ENCODE results near the gene ZNF511.

DNA sequence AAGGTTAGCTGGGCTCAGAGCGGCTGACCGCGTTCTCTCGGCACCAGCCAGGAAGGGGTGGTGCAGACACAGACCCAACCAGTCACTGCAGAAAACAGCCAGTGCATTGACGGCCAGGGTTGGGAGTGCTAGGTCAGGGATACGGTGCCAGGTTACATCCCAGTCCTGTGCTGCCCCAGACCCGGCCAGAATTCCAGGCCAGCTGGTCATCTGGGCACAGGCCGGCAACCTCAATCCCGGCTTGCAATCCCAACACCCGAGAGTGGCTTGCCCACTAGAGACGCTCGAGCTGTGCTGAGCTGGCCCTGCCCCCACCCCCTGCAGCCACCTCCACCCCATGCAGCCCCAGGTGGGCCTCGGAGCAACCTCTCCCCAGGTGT, 42.2 kb downstream of the ZNF511 start:
- TF ChIP-seq, protein P1, sequence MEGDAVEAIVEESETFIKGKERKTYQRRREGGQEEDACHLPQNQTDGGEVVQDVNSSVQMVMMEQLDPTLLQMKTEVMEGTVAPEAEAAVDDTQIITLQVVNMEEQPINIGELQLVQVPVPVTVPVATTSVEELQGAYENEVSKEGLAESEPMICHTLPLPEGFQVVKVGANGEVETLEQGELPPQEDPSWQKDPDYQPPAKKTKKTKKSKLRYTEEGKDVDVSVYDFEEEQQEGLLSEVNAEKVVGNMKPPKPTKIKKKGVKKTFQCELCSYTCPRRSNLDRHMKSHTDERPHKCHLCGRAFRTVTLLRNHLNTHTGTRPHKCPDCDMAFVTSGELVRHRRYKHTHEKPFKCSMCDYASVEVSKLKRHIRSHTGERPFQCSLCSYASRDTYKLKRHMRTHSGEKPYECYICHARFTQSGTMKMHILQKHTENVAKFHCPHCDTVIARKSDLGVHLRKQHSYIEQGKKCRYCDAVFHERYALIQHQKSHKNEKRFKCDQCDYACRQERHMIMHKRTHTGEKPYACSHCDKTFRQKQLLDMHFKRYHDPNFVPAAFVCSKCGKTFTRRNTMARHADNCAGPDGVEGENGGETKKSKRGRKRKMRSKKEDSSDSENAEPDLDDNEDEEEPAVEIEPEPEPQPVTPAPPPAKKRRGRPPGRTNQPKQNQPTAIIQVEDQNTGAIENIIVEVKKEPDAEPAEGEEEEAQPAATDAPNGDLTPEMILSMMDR (IDR thresholded peaks at IDR 0.05), result no peak
- no peak for TF ChIP-seq POLR2AphosphoS5 (IDR thresholded peaks at IDR 0.05)

Measured in transverse colon (tissue), 4 donors.